Chondrocyte (in vitro differentiated cells): ENCODE measurements around the gene EXD2. TPM values are rescaled to one million over a fixed set of nuclear protein-coding genes. Genes with fewer than 3 reads are reported as not detected.
"Not testable (repeated sequence)": the region's sequence is repeated elsewhere in the genome, so short reads cannot be mapped to it uniquely, and the experiment has no call there.

Source experiments
- DNase-seq: peaks from one replicate; pipeline ENCODE4 v3.0.0; 2021; ENCODE audit warnings: mixed read lengths, low spot score
- H3K27ac Mint-ChIP-seq: one replicate; pipeline ENCODE4 v1.8.0; 2021; ENCODE audit warnings: mild to moderate bottlenecking, moderate library complexity, mixed read lengths; ENCODE audit not compliant: unreplicated experiment
- H3K27me3 Mint-ChIP-seq: 2 replicates; pipeline ENCODE4 v1.8.0; 2021; ENCODE audit warnings: low read depth, mixed read lengths
- H3K36me3 Mint-ChIP-seq: 2 replicates; pipeline ENCODE4 v1.8.0; 2021; ENCODE audit warnings: low read depth, mixed read lengths
- H3K4me1 Mint-ChIP-seq: 2 replicates; pipeline ENCODE4 v1.8.0; 2021; ENCODE audit warnings: low read depth, mild to moderate bottlenecking, mixed read lengths
- H3K4me3 Mint-ChIP-seq: one replicate; pipeline ENCODE4 v1.8.0; 2021; ENCODE audit warnings: mild to moderate bottlenecking, moderate library complexity, mixed read lengths; ENCODE audit not compliant: unreplicated experiment
- H3K9me3 Mint-ChIP-seq: 2 replicates; pipeline ENCODE4 v1.8.0; 2021; ENCODE audit warnings: low read depth, mixed read lengths
- total RNA-seq: library from RNA; stranded (reverse); gene quantifications from 3 replicates; pipeline ENCODE4 v1.2.1, GENCODE V29; 2021
- TF ChIP-seq, protein P1 (sequence below): fragments of 200-600 bp; sonication (generic); IDR thresholded peaks from 2 replicates; pipeline ENCODE4 v1.5.0; 2021; ENCODE audit warnings: antibody characterized with exemption, mild to moderate bottlenecking, moderate library complexity

EXD2 gene
- total RNA-seq, 1 donor from 2014 or later, result 27.0 TPM

DNA sequence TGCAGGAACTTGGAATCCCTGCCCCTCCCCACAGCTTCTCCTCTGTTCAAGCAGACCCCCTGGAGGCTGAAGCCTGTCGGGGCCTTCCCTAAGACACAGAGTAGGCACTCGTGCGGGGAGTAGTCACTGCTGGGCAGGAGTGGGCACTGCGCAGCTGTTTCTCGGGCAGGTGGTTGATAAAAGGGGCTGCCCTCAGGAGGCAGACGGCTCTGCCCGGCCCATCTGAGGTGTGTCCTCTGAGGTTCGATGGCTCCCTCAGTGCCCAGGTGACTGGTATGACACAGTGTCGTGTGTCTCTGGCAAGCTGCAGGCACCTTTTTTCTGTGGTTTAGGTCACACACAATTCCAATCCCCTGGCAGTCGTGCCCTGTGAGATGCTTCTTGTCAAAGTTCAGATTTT lies 78.8 kb downstream of the EXD2 start:
- Mint-ChIP-seq H3K4me3 (no peak overlapping the region), H3K36me3 (no peaks in the 10 kb centered on the region), H3K27ac (no peak overlapping the region), H3K9me3 (no peaks in the 10 kb centered on the region), H3K27me3 (no peaks in the 10 kb centered on the region), H3K4me1 (peaks cover 19% of the 10 kb centered on the region)
- no peak for DNase-seq
- TF ChIP-seq, protein P1, sequence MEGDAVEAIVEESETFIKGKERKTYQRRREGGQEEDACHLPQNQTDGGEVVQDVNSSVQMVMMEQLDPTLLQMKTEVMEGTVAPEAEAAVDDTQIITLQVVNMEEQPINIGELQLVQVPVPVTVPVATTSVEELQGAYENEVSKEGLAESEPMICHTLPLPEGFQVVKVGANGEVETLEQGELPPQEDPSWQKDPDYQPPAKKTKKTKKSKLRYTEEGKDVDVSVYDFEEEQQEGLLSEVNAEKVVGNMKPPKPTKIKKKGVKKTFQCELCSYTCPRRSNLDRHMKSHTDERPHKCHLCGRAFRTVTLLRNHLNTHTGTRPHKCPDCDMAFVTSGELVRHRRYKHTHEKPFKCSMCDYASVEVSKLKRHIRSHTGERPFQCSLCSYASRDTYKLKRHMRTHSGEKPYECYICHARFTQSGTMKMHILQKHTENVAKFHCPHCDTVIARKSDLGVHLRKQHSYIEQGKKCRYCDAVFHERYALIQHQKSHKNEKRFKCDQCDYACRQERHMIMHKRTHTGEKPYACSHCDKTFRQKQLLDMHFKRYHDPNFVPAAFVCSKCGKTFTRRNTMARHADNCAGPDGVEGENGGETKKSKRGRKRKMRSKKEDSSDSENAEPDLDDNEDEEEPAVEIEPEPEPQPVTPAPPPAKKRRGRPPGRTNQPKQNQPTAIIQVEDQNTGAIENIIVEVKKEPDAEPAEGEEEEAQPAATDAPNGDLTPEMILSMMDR, result no peak

DNA sequence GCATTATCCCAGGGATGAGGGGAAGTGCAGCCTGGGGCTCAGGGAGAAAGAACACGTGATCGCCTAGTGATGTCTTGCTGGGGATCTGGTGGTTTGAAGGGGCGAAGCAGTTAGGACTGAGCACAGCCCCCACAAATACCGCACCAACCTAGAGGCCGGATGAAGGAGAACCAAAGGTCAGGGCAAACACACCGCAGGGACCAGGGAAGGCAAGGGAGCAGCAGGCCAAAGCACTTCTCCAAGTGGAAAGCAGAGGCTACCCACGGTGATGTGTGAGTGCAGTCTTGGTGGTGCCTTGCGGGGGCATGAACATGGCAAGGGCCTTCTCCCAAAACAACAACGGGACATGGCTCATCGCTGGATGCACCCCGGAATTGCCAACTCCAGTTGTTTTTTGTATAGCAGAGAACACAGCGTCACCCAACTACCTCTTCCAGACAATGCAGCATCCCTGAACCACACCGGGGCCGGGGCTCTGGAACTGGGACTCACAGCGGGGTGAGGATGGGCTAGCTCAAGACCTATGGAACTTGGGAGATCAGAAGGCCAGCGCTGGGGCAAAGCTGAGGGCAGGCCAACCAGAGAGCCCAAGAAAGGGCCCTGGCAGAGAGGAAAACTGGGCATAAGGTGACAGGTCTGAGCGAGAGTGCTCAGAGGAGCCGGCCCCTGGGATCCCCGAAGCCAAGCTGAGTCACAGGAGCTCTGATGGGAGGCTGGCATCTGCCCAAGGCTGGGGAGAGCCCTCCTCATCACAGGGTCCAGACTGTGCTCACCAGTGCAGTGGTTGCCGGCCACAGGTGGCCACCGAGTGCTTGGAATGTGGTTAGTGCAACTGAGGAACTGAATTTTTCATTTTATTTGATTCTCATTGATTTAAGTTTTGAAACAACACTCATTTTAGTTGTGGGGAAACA lies 79.8 kb downstream of the EXD2 start:
- Mint-ChIP-seq H3K27ac (peak overlapping the region; percentile 62), H3K4me3 (no peak overlapping the region), H3K27me3 (no peaks in the 10 kb centered on the region), H3K4me1 (peaks cover 16% of the 10 kb centered on the region), H3K9me3 (no peaks in the 10 kb centered on the region), H3K36me3 (no peaks in the 10 kb centered on the region)
- TF ChIP-seq, protein P1, result peak; percentile 21
- no peak for DNase-seq

GRCh38 chr14:69274321-69274720 lies 83.0 kb downstream of the EXD2 start:
- Mint-ChIP-seq H3K36me3 (peaks cover 5% of the 10 kb centered on the region), H3K27me3 (no peaks in the 10 kb centered on the region), H3K4me3 (no peak overlapping the region), H3K9me3 (no peaks in the 10 kb centered on the region), H3K4me1 (peaks cover 12% of the 10 kb centered on the region), H3K27ac (no peak overlapping the region)
- TF ChIP-seq, protein P1, result no peak
- no peak for DNase-seq

DNA sequence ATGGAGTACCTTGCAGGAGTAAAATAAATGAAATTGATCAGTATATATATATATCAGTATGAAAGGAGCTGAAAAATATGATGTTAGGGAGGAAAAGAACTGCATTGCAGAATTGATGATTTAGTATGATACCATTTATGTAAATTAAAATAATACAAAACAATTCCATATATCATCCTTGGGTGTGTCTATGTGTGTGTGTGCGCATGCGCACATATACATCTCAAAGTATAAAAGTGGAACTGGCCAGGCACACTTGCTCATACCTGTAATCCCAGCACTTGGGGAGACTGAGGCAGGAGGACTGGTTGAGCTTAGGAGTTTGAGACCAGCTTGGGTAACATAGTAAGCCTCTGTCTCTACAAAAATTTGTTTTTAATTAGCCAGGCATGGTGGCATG lies 84.0 kb downstream of the EXD2 start:
- Mint-ChIP-seq H3K4me3 (no peak overlapping the region), H3K27ac (no peak overlapping the region), H3K36me3 (peaks cover 7% of the 10 kb centered on the region), H3K9me3 (no peaks in the 10 kb centered on the region), H3K27me3 (no peaks in the 10 kb centered on the region), H3K4me1 (peaks cover 12% of the 10 kb centered on the region)
- TF ChIP-seq, protein P1, result no peak
- no peak for DNase-seq

DNA sequence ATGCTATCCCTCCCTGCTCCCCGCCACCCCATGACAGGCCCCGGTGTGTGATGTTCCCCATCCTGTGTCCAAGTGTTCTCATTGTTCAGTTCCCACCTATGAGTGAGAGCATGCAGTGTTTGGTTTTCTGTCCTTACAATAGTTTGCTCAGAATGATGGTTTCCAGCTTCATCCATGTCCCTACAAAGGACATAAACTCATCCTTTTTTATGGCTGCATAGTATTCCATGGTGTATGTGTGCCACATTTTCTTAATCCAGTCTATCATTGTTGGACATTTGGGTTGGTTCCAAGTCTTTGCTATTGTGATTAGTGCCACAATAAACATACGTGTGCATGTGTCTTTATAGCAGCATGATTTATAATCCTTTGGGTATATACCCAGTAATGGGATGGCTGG lies 86.1 kb downstream of the EXD2 start:
- H3K4me3 Mint-ChIP-seq, H3K9me3 Mint-ChIP-seq, H3K27me3 Mint-ChIP-seq, H3K27ac Mint-ChIP-seq, DNase-seq, H3K4me1 Mint-ChIP-seq, H3K36me3 Mint-ChIP-seq: not testable (repeated sequence)
